IMR-90 (cell line): ENCODE results near the gene BPIFA3.

Experiments
- CTCF ChIP-seq: conservative IDR thresholded peaks from 2 replicates; pipeline ENCODE4 v1.5.1; 2012; ENCODE audit warnings: mild to moderate bottlenecking, low read depth, low read length, improper control_type of control experiment
- RAD21 ChIP-seq: IDR thresholded peaks from 2 replicates; pipeline ENCODE4 v1.6.1; 2012; ENCODE audit warnings: low read length, improper control_type of control experiment

- TF ChIP-seq RAD21 (peak; percentile 18; the same call in 1 of the 2 replicates), CTCF (0 out of 2 replicates have a peak, but pooled peaks have one; percentile 23)
Measured at GRCh38 chr20:33211817-33212424, 5.2 kb upstream of the BPIFA3 start.
